ENCODE results near the gene CCT7. TPM values are rescaled to one million over a fixed set of nuclear protein-coding genes. Genes with fewer than 3 reads are reported as not detected.

CCT7 gene
- total and polyA plus RNA-seq, 10 of the 15 experiments (the other 5 are each of a cell fraction or from before 2014, with no cell fraction given): 206 to 598 (median 486) TPM

DNA sequence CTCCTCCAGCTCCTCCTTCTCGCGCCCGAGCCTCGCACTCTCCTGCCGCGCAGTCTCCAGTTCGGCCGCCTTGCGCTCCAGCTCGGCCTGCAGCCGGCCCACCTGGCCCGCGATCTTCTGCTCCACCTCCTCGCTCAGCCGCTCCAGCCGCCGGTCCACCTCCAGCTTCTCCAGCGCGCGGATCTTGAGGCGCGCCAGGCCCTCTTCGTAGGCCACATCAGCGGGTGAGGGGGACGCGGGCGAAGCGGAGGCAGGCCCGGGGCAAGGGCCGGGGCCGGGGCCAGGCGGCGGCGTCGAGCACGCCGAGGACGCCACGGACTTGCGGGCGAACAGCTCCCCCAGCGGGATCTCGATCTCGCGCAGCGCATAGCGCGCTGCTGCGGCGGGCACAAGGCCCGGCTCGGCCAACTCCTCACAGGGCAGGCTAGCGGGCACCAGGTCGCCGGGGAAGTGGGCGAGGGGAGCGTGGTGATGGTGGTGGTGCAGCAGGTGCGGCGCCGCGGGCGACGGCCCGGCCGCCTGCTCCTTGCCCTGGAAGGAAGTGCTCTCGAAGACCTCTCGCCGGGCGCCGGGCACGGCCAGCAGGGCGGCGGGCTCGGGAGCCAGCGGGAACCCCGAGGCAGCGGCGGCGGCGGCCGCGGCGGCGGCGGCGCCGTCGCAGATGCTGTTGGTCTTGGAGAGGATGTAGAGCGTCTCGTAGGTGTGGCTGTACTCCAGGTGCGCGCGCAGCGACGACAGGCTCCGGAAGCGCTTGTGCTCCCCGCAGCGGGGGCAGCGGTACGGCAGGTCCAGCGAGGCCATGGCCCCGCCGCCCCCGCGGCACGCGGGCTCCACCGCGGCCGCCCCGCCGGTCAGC, 35.0 kb downstream of the CCT7 start (continued):
- peak in 1 of 3 experiments; percentile 8; a peak in 2 of 6 replicates for TF ChIP-seq CTCF (IDR thresholded peaks at IDR 0.05 in 2 of 3, conservative IDR thresholded peaks at IDR 0.05 in 1 of 3; ENCODE audit: control insufficient read depth in 2 of 3, extremely low read depth in 1 of 3, insufficient read depth in 1 of 3, low read depth in 3 of 3, low read length in 3 of 3)
- TF ChIP-seq RBBP5 (conservative IDR thresholded peaks at IDR 0.05): no peak
- no peak for TF ChIP-seq MYB (IDR thresholded peaks at IDR 0.05; ENCODE audit: borderline replicate concordance, low read depth, low read length)
- peak; percentile 61 for TF ChIP-seq NR2F1 (conservative IDR thresholded peaks at IDR 0.05)
- no peak for TF ChIP-seq DPF2 (IDR thresholded peaks at IDR 0.05)
- no peak for TF ChIP-seq MEF2A (IDR thresholded peaks at IDR 0.05; ENCODE audit: insufficient read depth, low read depth, low read length)
- no peak for TF ChIP-seq NFIC (IDR thresholded peaks at IDR 0.05; ENCODE audit: low read depth, low read length)
- 0 out of 3 replicates have a peak, but pooled peaks have one; percentile 13 for TF ChIP-seq POU2F2 (IDR thresholded peaks at IDR 0.05; ENCODE audit: borderline replicate concordance, low read depth, low read length)
- no peak for TF ChIP-seq JUNB (IDR thresholded peaks at IDR 0.05)
- no peak for TF ChIP-seq JUND (IDR thresholded peaks at IDR 0.05; ENCODE audit: low read depth, low read length)
- no peak for TF ChIP-seq STAT3 (IDR thresholded peaks at IDR 0.05; ENCODE audit: low read depth, low read length)
- peak in 1 of 2 experiments; percentile 73; a peak in 2 of 4 replicates for TF ChIP-seq BHLHE40 (IDR thresholded peaks at IDR 0.05; ENCODE audit: borderline replicate concordance in 1 of 2, low read depth in 2 of 2, low read length in 1 of 2)
- no peak for TF ChIP-seq MTA2 (IDR thresholded peaks at IDR 0.05; ENCODE audit: low read depth)
- TF ChIP-seq POLR2A (IDR thresholded peaks at IDR 0.05; ENCODE audit: low read depth, low read length): peak; percentile 58
- TF ChIP-seq ZNF24 (IDR thresholded peaks at IDR 0.05): no peak
- no peak for TF ChIP-seq POLR2AphosphoS2 (IDR thresholded peaks at IDR 0.05; ENCODE audit: low read depth, low read length)
- peak; percentile 37; the same call in 1 of the 2 replicates for TF ChIP-seq NR2C1 (IDR thresholded peaks at IDR 0.05)
- TF ChIP-seq IKZF1 (conservative IDR thresholded peaks at IDR 0.05): peak; percentile 40
- no peak for TF ChIP-seq CREB1 (IDR thresholded peaks at IDR 0.05; ENCODE audit: low read depth)
- TF ChIP-seq GATAD2B (conservative IDR thresholded peaks at IDR 0.05; ENCODE audit: low read depth): 0 out of 2 replicates have a peak, but pooled peaks have one; percentile 35
- TF ChIP-seq ASH2L (IDR thresholded peaks at IDR 0.05; ENCODE audit: borderline replicate concordance, low read depth): no peak
- no peak for TF ChIP-seq FOXM1 (IDR thresholded peaks at IDR 0.05; ENCODE audit: low read depth, low read length)
- TF ChIP-seq CHD1 (IDR thresholded peaks at IDR 0.05; ENCODE audit: low read depth, low read length): no peak
